Measurements from ENCODE around the gene FAM181B. TPM values are rescaled to one million over a fixed set of nuclear protein-coding genes. Genes with fewer than 3 reads are reported as not detected.
A peak's percentile ranks its signal among the peaks of the same experiment; 100 is the strongest.

Gene FAM181B
- total and polyA plus RNA-seq, 2 donors (not counting 1 experiment from before 2014, with no cell fraction given): not detected

DNA sequence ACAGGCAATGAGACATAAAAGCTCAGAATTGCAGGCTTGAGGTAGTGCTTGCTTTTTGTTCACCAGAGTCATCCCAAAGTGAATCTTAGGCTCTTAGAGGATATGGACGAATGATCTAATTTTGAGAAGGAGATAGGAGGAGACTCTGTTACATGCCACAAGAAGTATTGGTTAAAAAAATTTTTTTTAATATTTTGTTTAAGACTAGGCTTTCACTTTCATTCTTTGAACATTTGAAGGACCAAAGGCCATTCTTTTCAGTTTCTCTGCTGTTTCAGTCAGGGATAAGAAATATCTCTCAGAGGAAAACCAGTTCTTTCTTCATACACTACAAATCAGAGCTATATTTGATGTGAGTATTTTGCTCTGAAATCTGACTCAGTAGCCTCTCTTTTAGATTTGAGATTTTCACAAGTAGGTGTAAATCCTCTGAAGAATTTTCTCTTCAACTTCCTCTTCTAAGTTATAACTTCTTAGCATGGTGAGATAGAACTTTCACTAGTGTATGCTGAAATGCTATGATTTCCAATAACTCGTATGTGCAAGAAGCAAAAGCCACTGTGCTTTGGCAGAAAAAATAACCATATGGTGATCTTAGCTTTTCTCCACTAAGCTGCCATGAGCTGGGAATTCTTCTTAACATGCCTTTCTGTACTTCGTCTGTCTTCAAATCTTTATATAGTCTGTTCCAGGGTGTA is 24.1 kb upstream of the FAM181B start:
- H2AFZ ChIP-seq (ENCODE audit: insufficient read depth, low read depth, low read length, poor library complexity, severe bottlenecking): peak overlapping the region; percentile 51
- Mint-ChIP-seq H3K4me1 (peaks cover 13% of the 10 kb centered on the region), H3K4me3 (no peak overlapping the region), H3K27me3 (peaks cover 13% of the 10 kb centered on the region), H3K9me3 (ENCODE audit: insufficient read depth) (no peaks in the 10 kb centered on the region), H3K27ac (no peak overlapping the region)
- peaks cover 0 to 5% (median 1%) of the 10 kb centered on the region in 4 experiments for H3K27me3 ChIP-seq (replicated peaks in 1 of 4; ENCODE audit: control extremely low read depth in 1 of 4, control insufficient read depth in 3 of 4, insufficient read depth in 4 of 4, low read length in 3 of 4)
- H3K4me2 ChIP-seq (replicated peaks; ENCODE audit: low read depth, low read length, poor library complexity, severe bottlenecking): peak overlapping the region; percentile 5
- POLR2A ChIA-PET: no interaction called here
- H3K36me3 ChIP-seq (replicated peaks in 1 of 2; ENCODE audit: control extremely low read depth in 1 of 2, control insufficient read depth in 1 of 2, extremely low read depth in 1 of 2, insufficient read depth in 2 of 2, low read length in 1 of 2): no peaks in the 10 kb centered on the region
- H3K4me1 ChIP-seq (ENCODE audit: control insufficient read depth in 2 of 2, insufficient read depth in 2 of 2, low read length in 2 of 2): peaks cover 5 to 9% of the 10 kb centered on the region in 2 donors
- CTCF ChIA-PET: no interaction called here
- no peak overlapping the region for H3K4me3 ChIP-seq (ENCODE audit: control extremely low read depth in 1 of 5, extremely low read depth in 1 of 5, insufficient read depth in 1 of 5, low read depth in 2 of 5, low read length in 4 of 5)
- H3K27ac ChIP-seq (ENCODE audit: low read length in 2 of 2): no peak overlapping the region
- intact Hi-C loops (cut with micrococcal nuclease): no loop called here
- TF ChIP-seq CTCF (IDR thresholded peaks at IDR 0.05): no peak
- no peak for TF ChIP-seq EZH2 (IDR thresholded peaks at IDR 0.05; ENCODE audit: borderline replicate concordance, insufficient read depth, low read depth, low read length, poor library complexity, severe bottlenecking)
- ATAC-seq (ENCODE audit: low read depth) (no peak), DNase-seq (no peak)
- H3K9me3 ChIP-seq (ENCODE audit: control extremely low read depth in 1 of 3, control insufficient read depth in 2 of 3, insufficient read depth in 1 of 3, low read length in 2 of 3): no peaks in the 10 kb centered on the region
- no peaks in the 10 kb centered on the region for H3K79me2 ChIP-seq (ENCODE audit: control insufficient read depth, insufficient read depth, low read length)
- H3K9ac ChIP-seq (ENCODE audit: low read length): no peak overlapping the region
- no peaks in the 10 kb centered on the region for H4K20me1 ChIP-seq (ENCODE audit: control insufficient read depth, insufficient read depth, low read length, poor library complexity, severe bottlenecking)
- WGBS (ENCODE audit: insufficient coverage): no CpG with 5 or more reads among the region's 3 CpGs

Measured in B cell (primary cell).